ENCODE results near the gene GCAT.

GRCh38 chr22:37764622-37765021 lies 43.1 kb upstream of the GCAT start:
- TF ChIP-seq CTCF (IDR thresholded peaks at IDR 0.05) (no peak), POLR2A (IDR thresholded peaks at IDR 0.05) (no peak)
